Caco-2 (cell line): ENCODE results near the gene HPS5. TPM values are rescaled to one million over a fixed set of nuclear protein-coding genes. Genes with fewer than 3 reads are reported as not detected.

Experiments used
- BruUV-seq: library from RNA; stranded (reverse); fragments of 400-500 nt; replicated peaks from 2 replicates; lab custom pipeline; 2021; lab: Mats Ljungman, UMichigan
- CTCF ChIA-PET: fragments of 300-600 bp; sonication (Branson Sonifier 250); formaldehyde crosslinking; loops from one replicate; lab custom pipeline; 2022; ENCODE audit warnings: antibody characterized with exemption; lab: Charles Lee
- POLR2A ChIA-PET: fragments of 300-600 bp; sonication (Branson Sonifier 250); formaldehyde crosslinking; loops from one replicate; lab custom pipeline; 2022; ENCODE audit warnings: antibody characterized with exemption; lab: Charles Lee
- DNase-seq, 2 experiments: peaks; one replicate each; pipeline versions ENCODE4 v3.0.0 to v3.0.0-alpha.2; 2020 to 2022
- H3K27me3 ChIP-seq: replicated peaks from 2 replicates; pipeline ENCODE4 v1.6.0; 2011; ENCODE audit warnings: low read length; ENCODE audit not compliant: control insufficient read depth, insufficient read depth
- H3K36me3 ChIP-seq: 2 replicates; pipeline ENCODE4 v1.5.1; 2011; ENCODE audit warnings: low read length; ENCODE audit not compliant: control insufficient read depth, insufficient read depth
- H3K4me1 ChIP-seq: fragments of 250-450 bp; sonication (Bioruptor Pico); 2 replicates; pipeline ENCODE4 v1.5.1; 2020; ENCODE audit warnings: mild to moderate bottlenecking
- H3K4me3 ChIP-seq: 2 replicates; pipeline ENCODE4 v1.5.1; 2011; ENCODE audit warnings: low read depth, mild to moderate bottlenecking, control low read depth, low read length
- H3K9me3 ChIP-seq: fragments of 250-450 bp; sonication (Bioruptor Pico); 2 replicates; pipeline ENCODE4 v1.5.1; 2020; ENCODE audit warnings: mild to moderate bottlenecking, moderate library complexity
- H3K27ac Mint-ChIP-seq: one replicate; pipeline ENCODE4 v1.8.0; 2022; ENCODE audit warnings: mixed read lengths; ENCODE audit not compliant: unreplicated experiment
- H3K27me3 Mint-ChIP-seq: one replicate; pipeline ENCODE4 v1.8.0; 2022; ENCODE audit warnings: mixed read lengths; ENCODE audit not compliant: insufficient read depth, unreplicated experiment
- H3K36me3 Mint-ChIP-seq: one replicate; pipeline ENCODE4 v1.8.0; 2022; ENCODE audit warnings: mild to moderate bottlenecking, mixed read lengths; ENCODE audit not compliant: insufficient read depth, unreplicated experiment
- H3K4me1 Mint-ChIP-seq: one replicate; pipeline ENCODE4 v1.8.0; 2022; ENCODE audit warnings: low read depth, mixed read lengths; ENCODE audit not compliant: unreplicated experiment
- H3K4me3 Mint-ChIP-seq: one replicate; pipeline ENCODE4 v1.8.0; 2022; ENCODE audit warnings: mild to moderate bottlenecking, moderate library complexity, mixed read lengths; ENCODE audit not compliant: unreplicated experiment
- H3K9me3 Mint-ChIP-seq: one replicate; pipeline ENCODE4 v1.8.0; 2022; ENCODE audit warnings: mixed read lengths; ENCODE audit not compliant: unreplicated experiment
- intact Hi-C: fragments of 100-400 bp; cut with micrococcal nuclease; formaldehyde crosslinking; loops from one replicate; pipeline ENCODE4 v1.10.0; 2022; ENCODE audit not compliant: unreplicated experiment
- total RNA-seq: library from RNA; stranded (reverse); gene quantifications from 2 replicates; pipeline ENCODE4 v1.2.3, GENCODE V29; 2022
- TF ChIP-seq, protein P1 (sequence below), 2 experiments: fragments of 200-600 bp in 1 of 2; IDR thresholded peaks; 1 replicate in 1 of 2; 2 replicates in 1 of 2; pipeline versions ENCODE4 v1.5.1 to v1.8.0; 2011 to 2022; ENCODE audit warnings: antibody characterized with exemption in 1 of 2, control low read depth in 1 of 2, inconsistent platforms in 1 of 2, low read depth in 1 of 2, low read length in 1 of 2, mild to moderate bottlenecking in 1 of 2, moderate library complexity in 1 of 2; ENCODE audit not compliant: insufficient read depth in 1 of 2, severe bottlenecking in 1 of 2, unreplicated experiment in 1 of 2

The HPS5 gene
- total RNA-seq, 1 experiment from 2014 or later, result 17.5 TPM

DNA sequence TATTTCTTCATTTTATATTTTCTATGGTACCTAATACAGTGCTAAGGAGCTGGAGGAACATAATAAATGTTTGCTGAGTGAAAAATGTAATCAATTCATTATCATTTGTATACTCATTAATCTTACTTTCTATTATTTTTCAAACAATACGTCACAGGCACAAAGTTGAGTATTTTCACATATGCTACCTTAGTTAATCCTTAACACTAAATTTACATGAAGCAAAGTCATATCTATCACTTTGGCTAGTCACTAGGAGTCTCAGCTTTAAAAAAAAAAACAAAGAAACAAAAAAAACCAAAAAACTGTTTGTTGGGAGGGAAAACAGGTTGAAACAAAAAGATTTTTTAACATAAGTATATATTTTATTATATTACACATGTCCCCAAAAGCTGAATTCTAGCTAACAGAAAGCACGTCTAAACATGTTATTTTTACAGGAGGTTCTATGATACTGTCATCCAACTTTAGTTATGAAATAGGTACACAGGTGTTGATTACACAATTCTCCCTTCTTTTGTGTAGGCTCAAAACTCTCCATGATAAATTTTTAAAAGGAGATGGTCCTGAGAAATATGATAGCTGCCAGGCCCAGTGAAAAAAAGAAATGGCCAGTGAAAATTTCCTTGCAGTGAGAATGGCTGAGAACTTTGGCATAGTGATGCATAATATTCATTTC lies 14.3 kb downstream of the HPS5 start:
- Histone ChIP-seq H3K4me1 (peaks cover 26% of the 10 kb centered on the region), H3K9me3 (no peaks in the 10 kb centered on the region), H3K27me3 (no peaks in the 10 kb centered on the region), H3K36me3 (peaks cover 1% of the 10 kb centered on the region; the same call in 1 of the 2 replicates), H3K4me3 (no peak overlapping the region)
- H3K36me3 Mint-ChIP-seq, result peaks cover 42% of the 10 kb centered on the region
- peaks cover 4% of the 10 kb centered on the region for H3K4me1 Mint-ChIP-seq
- H3K27ac Mint-ChIP-seq, result no peak overlapping the region
- no peaks in the 10 kb centered on the region for H3K9me3 Mint-ChIP-seq
- TF ChIP-seq, protein P1, sequence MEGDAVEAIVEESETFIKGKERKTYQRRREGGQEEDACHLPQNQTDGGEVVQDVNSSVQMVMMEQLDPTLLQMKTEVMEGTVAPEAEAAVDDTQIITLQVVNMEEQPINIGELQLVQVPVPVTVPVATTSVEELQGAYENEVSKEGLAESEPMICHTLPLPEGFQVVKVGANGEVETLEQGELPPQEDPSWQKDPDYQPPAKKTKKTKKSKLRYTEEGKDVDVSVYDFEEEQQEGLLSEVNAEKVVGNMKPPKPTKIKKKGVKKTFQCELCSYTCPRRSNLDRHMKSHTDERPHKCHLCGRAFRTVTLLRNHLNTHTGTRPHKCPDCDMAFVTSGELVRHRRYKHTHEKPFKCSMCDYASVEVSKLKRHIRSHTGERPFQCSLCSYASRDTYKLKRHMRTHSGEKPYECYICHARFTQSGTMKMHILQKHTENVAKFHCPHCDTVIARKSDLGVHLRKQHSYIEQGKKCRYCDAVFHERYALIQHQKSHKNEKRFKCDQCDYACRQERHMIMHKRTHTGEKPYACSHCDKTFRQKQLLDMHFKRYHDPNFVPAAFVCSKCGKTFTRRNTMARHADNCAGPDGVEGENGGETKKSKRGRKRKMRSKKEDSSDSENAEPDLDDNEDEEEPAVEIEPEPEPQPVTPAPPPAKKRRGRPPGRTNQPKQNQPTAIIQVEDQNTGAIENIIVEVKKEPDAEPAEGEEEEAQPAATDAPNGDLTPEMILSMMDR (IDR thresholded peaks at IDR 0.05; ENCODE audit: insufficient read depth in 1 of 2, low read depth in 1 of 2, low read length in 1 of 2, severe bottlenecking in 1 of 2, unreplicated experiment in 1 of 2), result no peak
- CTCF ChIA-PET, result no interaction called here
- no peak for DNase-seq
- no peak overlapping the region for H3K4me3 Mint-ChIP-seq
- no peaks in the 10 kb centered on the region for H3K27me3 Mint-ChIP-seq
- POLR2A ChIA-PET, result no interaction called here
- intact Hi-C loops, result no loop called here
- BruUV-seq, result no TSS peak

DNA sequence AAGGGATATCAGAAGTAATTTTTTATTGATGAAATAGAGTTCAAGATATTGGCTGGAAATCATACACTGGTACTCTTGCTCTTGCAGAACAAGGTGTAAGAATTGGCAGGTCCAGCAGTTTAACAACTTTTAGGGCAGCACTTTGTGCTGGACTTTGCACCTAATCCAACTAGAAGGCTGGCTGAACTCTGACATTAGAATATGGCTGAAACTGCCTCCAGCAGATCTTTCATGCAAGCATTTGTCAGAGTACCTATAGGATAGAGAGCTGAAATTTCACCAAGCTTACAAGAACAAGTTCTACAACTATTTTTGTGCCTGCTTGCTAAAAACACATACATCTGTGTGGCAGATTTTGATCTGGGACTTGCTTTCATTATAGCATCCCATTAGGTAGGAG lies 17.2 kb downstream of the HPS5 start:
- Mint-ChIP-seq H3K27ac (no peak overlapping the region), H3K36me3 (peaks cover 45% of the 10 kb centered on the region), H3K4me3 (no peak overlapping the region), H3K27me3 (no peaks in the 10 kb centered on the region), H3K9me3 (no peaks in the 10 kb centered on the region), H3K4me1 (peaks cover 6% of the 10 kb centered on the region)
- POLR2A ChIA-PET, result no interaction called here
- no TSS peak for BruUV-seq
- peak in 1 of 2 experiments; percentile 21 for DNase-seq
- Histone ChIP-seq H3K36me3 (no peaks in the 10 kb centered on the region), H3K9me3 (no peaks in the 10 kb centered on the region), H3K4me3 (no peak overlapping the region), H3K4me1 (peaks cover 21% of the 10 kb centered on the region; the same call in 1 of the 2 replicates), H3K27me3 (no peaks in the 10 kb centered on the region)
- intact Hi-C loops, result no loop called here
- CTCF ChIA-PET, result no interaction called here
- TF ChIP-seq, protein P1 (IDR thresholded peaks at IDR 0.05; ENCODE audit: insufficient read depth in 1 of 2, low read depth in 1 of 2, low read length in 1 of 2, severe bottlenecking in 1 of 2, unreplicated experiment in 1 of 2), result no peak

- TF ChIP-seq, protein P1 (IDR thresholded peaks at IDR 0.05; ENCODE audit: insufficient read depth in 1 of 2, low read depth in 1 of 2, low read length in 1 of 2, severe bottlenecking in 1 of 2, unreplicated experiment in 1 of 2), result no peak
Measured at GRCh38 chr11:18299721-18300120, 22.2 kb downstream of the HPS5 start.

More at GRCh38 chr11:18299721-18300120, 22.2 kb downstream of the HPS5 start:
- Histone ChIP-seq H3K27me3 (no peaks in the 10 kb centered on the region), H3K4me1 (peaks cover 13% of the 10 kb centered on the region; the same call in 1 of the 2 replicates), H3K36me3 (0 out of 2 replicates have a peak, but pooled peaks cover 1% of the 10 kb centered on the region), H3K9me3 (no peaks in the 10 kb centered on the region), H3K4me3 (no peak overlapping the region)
- H3K27ac Mint-ChIP-seq, result no peak overlapping the region
- ChIA-PET POLR2A (no interaction called here), CTCF (no interaction called here)
- H3K9me3 Mint-ChIP-seq, result no peaks in the 10 kb centered on the region
- H3K4me3 Mint-ChIP-seq, result no peak overlapping the region
- no TSS peak for BruUV-seq
- H3K27me3 Mint-ChIP-seq, result no peaks in the 10 kb centered on the region
- intact Hi-C loops, result no loop called here
- DNase-seq, result no peak
- peaks cover 56% of the 10 kb centered on the region for H3K36me3 Mint-ChIP-seq
- H3K4me1 Mint-ChIP-seq, result peaks cover 6% of the 10 kb centered on the region
